ENCODE results near the gene MCM9. TPM values are rescaled to one million over a fixed set of nuclear protein-coding genes. Genes with fewer than 3 reads are reported as not detected.

Gene MCM9
- total RNA-seq, 1 experiment from 2014 or later: 18.6 TPM

DNA sequence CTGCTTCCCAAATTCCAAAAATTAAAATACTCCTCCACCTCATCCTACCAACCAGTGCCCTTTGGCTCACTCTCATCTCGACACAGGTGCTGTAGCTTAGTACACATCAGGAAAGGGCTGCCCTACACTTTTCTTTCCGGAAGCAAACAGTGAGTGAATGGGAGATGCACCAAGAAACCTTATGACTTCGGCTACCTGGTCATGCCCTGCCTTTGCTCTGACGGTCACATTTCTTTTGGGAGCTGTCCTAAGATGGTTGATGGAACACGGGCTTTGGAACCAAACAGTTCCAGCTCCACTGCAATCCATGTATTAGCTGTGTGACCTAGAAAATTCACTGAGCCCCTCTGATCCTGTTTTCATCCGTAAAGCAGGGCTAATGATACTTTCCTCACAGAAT, 133.7 kb downstream of the MCM9 start:
- Histone ChIP-seq H4K91ac (ENCODE audit: insufficient read length, low read depth, low read length) (no peak overlapping the region), H4K8ac (replicated peaks; ENCODE audit: insufficient read length, low read depth, low read length) (no peak overlapping the region), H3K4me1 (ENCODE audit: insufficient read depth, low read length) (no peaks in the 10 kb centered on the region), H2BK15ac (ENCODE audit: low read depth, low read length) (no peak overlapping the region), H3K9me3 (ENCODE audit: control insufficient read depth, low read depth, low read length) (no peaks in the 10 kb centered on the region), H3K9ac (ENCODE audit: extremely low read depth, insufficient read length, low read length) (no peak overlapping the region), H3K79me2 (ENCODE audit: insufficient read depth, low read length) (no peaks in the 10 kb centered on the region), H3K18ac (ENCODE audit: insufficient read length, low read depth, low read length) (no peak overlapping the region), H2AFZ (ENCODE audit: low read length) (no peak overlapping the region), H3K27ac (ENCODE audit: insufficient read length, low read depth, low read length) (no peak overlapping the region), H2BK120ac (ENCODE audit: low read depth, low read length, poor library complexity, severe bottlenecking) (no peak overlapping the region), H3K14ac (ENCODE audit: insufficient read depth, low read length) (no peak overlapping the region), H3T11ph (ENCODE audit: low read length) (no peak overlapping the region), H2BK20ac (ENCODE audit: low read depth, low read length, poor library complexity, severe bottlenecking) (no peak overlapping the region), H3K79me1 (ENCODE audit: insufficient read depth, low read depth, low read length, poor library complexity, severe bottlenecking) (no peaks in the 10 kb centered on the region), H4K20me1 (ENCODE audit: control insufficient read depth, insufficient read depth, insufficient read length) (peaks cover 2% of the 10 kb centered on the region), H3K27me3 (ENCODE audit: insufficient read depth, low read length) (no peaks in the 10 kb centered on the region), H3K4me2 (ENCODE audit: insufficient read depth, insufficient read length, low read length) (no peak overlapping the region), H2AK5ac (ENCODE audit: insufficient read length, low read length) (no peak overlapping the region), H3K23ac (ENCODE audit: insufficient read length, low read depth, low read length) (no peak overlapping the region), H3K23me2 (ENCODE audit: insufficient read length, low read depth, low read length, poor library complexity, severe bottlenecking) (no peaks in the 10 kb centered on the region), H3K4ac (ENCODE audit: low read depth, low read length) (no peak overlapping the region), H2BK12ac (ENCODE audit: insufficient read length, low read depth, low read length) (no peak overlapping the region), H2BK5ac (ENCODE audit: insufficient read length, low read length) (no peak overlapping the region), H3K56ac (ENCODE audit: insufficient read length, low read depth, low read length) (no peak overlapping the region), H4K5ac (ENCODE audit: insufficient read length, low read depth, low read length) (no peak overlapping the region)
- no CpG with 5 or more reads among the region's 6 CpGs for WGBS (ENCODE audit: extremely low coverage, insufficient read length, low lambda C conversion rate)
- Mint-ChIP-seq H3K4me1 (peaks cover 11 to 16% of the 10 kb centered on the region in 2 experiments), H3K9me3 (peaks cover 9 to 16% of the 10 kb centered on the region in 2 experiments), H3K4me3 (no peak overlapping the region), H3K36me3 (ENCODE audit: insufficient read depth in 1 of 3, low read depth in 3 of 3) (peaks cover 2 to 11% (median 3%) of the 10 kb centered on the region in 3 experiments; a peak in 6 of 7 replicates), H3K27me3 (ENCODE audit: low read depth) (no peaks in the 10 kb centered on the region), H3K27ac (no peak overlapping the region)
- TF ChIP-seq, protein P1, sequence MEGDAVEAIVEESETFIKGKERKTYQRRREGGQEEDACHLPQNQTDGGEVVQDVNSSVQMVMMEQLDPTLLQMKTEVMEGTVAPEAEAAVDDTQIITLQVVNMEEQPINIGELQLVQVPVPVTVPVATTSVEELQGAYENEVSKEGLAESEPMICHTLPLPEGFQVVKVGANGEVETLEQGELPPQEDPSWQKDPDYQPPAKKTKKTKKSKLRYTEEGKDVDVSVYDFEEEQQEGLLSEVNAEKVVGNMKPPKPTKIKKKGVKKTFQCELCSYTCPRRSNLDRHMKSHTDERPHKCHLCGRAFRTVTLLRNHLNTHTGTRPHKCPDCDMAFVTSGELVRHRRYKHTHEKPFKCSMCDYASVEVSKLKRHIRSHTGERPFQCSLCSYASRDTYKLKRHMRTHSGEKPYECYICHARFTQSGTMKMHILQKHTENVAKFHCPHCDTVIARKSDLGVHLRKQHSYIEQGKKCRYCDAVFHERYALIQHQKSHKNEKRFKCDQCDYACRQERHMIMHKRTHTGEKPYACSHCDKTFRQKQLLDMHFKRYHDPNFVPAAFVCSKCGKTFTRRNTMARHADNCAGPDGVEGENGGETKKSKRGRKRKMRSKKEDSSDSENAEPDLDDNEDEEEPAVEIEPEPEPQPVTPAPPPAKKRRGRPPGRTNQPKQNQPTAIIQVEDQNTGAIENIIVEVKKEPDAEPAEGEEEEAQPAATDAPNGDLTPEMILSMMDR (conservative IDR thresholded peaks at IDR 0.05): no peak
- DNase-seq: no peak

Data from H9 (cell line).